SJCRH30 (cell line): ENCODE data around the gene XPNPEP3. TPM values are rescaled to one million over a fixed set of nuclear protein-coding genes. Genes with fewer than 3 reads are reported as not detected.
"Not testable (repeated sequence)": the region's sequence is repeated elsewhere in the genome, so short reads cannot be mapped to it uniquely, and the experiment has no call there.

ENCODE experiments used
- DNase-seq, 2 experiments: peaks; one replicate each; pipeline ENCODE4 v3.0.0-alpha.2; 2015 to 2020
- H3K27ac ChIP-seq: fragments of 250-450 bp; sonication (Bioruptor Pico); 2 replicates; pipeline ENCODE4 v1.5.1; 2020; ENCODE audit warnings: mild to moderate bottlenecking, moderate library complexity
- H3K27me3 ChIP-seq: fragments of 250-450 bp; sonication (Bioruptor Pico); 2 replicates; pipeline ENCODE4 v1.5.1; 2020; ENCODE audit warnings: mild to moderate bottlenecking, moderate library complexity
- H3K36me3 ChIP-seq: fragments of 250-450 bp; sonication (Bioruptor Pico); 2 replicates; pipeline ENCODE4 v1.5.1; 2020; ENCODE audit warnings: mild to moderate bottlenecking, moderate library complexity
- H3K4me1 ChIP-seq: fragments of 250-450 bp; sonication (Bioruptor Pico); 2 replicates; pipeline ENCODE4 v1.5.1; 2020; ENCODE audit warnings: mild to moderate bottlenecking, moderate library complexity
- H3K4me3 ChIP-seq: fragments of 250-450 bp; sonication (Bioruptor Pico); 2 replicates; pipeline ENCODE4 v1.5.1; 2020; ENCODE audit warnings: mild to moderate bottlenecking, moderate library complexity
- H3K9me3 ChIP-seq: fragments of 250-450 bp; sonication (Bioruptor Pico); replicated peaks from 2 replicates; pipeline ENCODE4 v1.5.1; 2020; ENCODE audit warnings: mild to moderate bottlenecking, moderate library complexity
- total RNA-seq: library from RNA; depleted of rRNA; stranded (reverse); fragments of >200 nt; shearing (Covaris generic); gene quantifications from 2 replicates; pipeline ENCODE4 v1.2.3, GENCODE V29; 2014; rRNA removed

Gene XPNPEP3
- 17.3 and 18.2 TPM in 2 replicates for total RNA-seq

DNA sequence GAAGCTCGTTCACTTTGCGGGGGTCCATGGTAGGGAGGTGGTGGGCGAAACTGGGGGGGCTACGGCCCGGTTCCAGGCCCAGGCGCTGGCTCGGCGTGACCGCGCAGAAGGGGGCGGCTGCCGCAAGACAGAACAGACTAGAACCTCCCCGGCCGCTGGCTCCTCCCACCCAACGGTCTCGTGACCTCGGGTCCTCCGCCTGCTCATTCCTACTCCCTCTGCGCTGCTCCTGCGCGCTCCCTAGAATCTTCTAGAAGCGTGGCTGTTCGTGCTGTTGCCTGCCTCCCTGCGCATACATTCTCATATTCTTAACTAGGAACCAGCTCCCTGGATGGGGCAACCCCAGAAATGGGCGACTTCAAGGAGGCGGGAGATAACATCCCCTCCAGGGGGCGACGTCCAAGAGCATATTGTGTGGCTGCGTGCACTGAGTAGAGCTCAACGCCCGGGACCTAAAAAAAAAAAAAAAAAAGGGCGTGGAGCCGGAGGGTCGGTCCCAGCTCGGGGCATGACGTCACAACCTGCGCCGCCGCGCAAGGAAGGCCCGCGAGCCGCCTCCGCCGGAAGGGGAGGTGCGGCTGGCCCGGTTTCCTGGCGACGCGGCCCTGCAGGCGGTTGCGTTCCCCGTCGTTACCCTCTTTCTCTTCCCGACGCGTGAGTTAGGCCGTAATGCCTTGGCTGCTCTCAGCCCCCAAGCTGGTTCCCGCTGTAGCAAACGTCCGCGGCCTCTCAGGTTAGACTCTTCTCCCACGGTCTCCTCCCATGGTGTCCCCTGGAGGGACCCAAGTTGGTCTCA lies at the start of gene XPNPEP3, which contains the start of gene ST13:
Gene XPNPEP3, plus strand, starts transcription at position 636 of the 796 bp plus-strand sequence. Its CDS starts 34 bp downstream, at position 670.
Gene ST13, minus strand, starts transcription at position 127 of the 796 bp plus-strand sequence. Its CDS starts 99 bp downstream, at position 28.
- peak within 1 kb of the TSS; percentile 81 for H3K4me3 ChIP-seq
- peak; percentile 97 for DNase-seq

DNA sequence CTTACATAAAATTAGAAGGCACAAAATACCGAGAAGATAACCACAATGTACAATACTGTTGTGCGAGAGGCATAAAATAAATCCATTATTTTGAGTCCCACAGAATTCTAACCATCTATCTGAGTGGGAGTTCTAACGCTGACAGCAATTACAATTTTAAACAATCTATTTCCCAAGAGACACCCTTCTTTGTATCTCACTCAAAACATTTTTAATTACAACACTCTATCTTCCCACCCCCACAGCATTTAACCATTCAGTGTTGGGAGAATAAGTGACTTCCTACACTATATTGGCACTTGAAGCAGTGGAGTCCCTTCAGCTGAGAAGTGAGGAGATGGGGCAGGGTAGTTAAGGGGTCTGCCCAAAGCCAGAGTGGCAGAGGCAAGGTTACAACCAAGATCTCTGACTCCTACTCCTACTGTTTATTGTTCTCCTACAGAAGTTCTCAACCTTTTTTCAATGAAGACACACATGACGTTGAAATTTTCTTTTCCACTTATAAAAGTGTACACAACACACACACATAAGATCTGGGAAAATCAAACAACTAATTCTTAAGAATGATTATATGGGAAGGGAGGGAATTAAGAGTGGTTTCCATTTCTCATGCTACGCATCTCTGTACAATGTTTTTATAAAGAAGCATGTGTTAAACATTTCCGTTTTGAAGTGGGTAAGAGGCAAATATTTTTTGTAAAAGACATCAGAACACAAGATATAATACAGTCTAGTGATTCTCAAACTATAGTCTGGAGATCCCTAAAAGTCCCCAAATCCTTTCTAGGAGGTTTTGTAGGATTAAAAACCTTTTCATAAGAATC lies 48.7 kb upstream of the XPNPEP3 start:
- H3K36me3 ChIP-seq = peaks cover 3% of the 10 kb centered on the region
- no peak overlapping the region for H3K4me3 ChIP-seq
- no peaks in the 10 kb centered on the region for H3K4me1 ChIP-seq
- H3K27me3 ChIP-seq = no peaks in the 10 kb centered on the region
- H3K9me3 ChIP-seq = no peaks in the 10 kb centered on the region
- no peak overlapping the region for H3K27ac ChIP-seq
- DNase-seq = no peak

More for the DNA sequence above, at the start of gene XPNPEP3, which contains the start of gene ST13:
- H3K9me3 ChIP-seq = no peaks in the 10 kb centered on the region
- H3K4me1 ChIP-seq = peaks cover 6% of the 10 kb centered on the region; the same call in 1 of the 2 replicates
- H3K36me3 ChIP-seq = peaks cover 5% of the 10 kb centered on the region
- H3K27me3 ChIP-seq = no peaks in the 10 kb centered on the region
- H3K27ac ChIP-seq = peak within 1 kb of the TSS; percentile 99

DNA sequence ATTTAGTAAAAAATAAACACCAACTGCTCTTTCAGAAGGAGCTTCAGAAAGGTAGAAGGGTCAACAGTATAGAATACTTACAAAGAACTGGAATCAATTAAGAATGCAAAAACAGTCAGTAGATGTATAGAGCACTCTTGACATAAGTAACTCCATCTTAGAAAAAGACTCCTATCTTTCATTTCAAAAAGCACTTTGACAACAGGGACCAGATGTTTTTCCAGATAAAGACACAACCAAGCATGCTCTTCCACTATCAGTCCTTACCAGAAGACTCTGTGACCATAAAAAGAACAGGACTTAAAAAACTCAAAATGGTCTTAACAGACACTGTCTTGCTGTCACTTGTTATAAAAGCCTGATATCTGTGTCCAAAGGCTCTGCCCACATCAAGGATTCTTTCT lies 43.0 kb upstream of the XPNPEP3 start:
- no peak for DNase-seq
- Histone ChIP-seq H3K27ac (no peak overlapping the region), H3K36me3 (no peaks in the 10 kb centered on the region; the same call in 1 of the 2 replicates), H3K4me3 (no peak overlapping the region), H3K4me1 (peaks cover 4% of the 10 kb centered on the region; the same call in 1 of the 2 replicates), H3K9me3 (no peaks in the 10 kb centered on the region), H3K27me3 (no peaks in the 10 kb centered on the region)

DNA sequence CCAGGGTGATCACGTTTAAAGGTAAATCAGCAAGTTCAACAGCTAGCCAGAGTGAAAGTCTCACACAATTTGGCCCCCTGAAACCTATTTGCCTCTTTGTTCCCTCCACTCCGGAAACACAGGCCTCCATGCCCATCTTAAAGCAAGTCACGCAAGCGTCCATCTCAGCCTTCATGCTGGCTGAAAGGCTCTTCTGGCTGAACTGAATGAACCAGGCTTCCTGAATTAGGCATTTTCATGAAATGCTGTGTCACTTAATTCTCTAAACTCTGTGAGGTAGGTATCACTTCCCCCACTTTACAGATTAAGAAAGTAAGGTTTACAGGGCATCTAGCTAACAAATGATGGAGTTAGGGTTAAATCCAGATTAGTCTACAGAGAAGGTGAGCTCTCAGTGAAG lies 39.2 kb upstream of the XPNPEP3 start:
- H3K4me3 ChIP-seq = no peak overlapping the region; the same call in 1 of the 2 replicates
- peaks cover 8% of the 10 kb centered on the region for H3K4me1 ChIP-seq
- DNase-seq = no peak

DNA sequence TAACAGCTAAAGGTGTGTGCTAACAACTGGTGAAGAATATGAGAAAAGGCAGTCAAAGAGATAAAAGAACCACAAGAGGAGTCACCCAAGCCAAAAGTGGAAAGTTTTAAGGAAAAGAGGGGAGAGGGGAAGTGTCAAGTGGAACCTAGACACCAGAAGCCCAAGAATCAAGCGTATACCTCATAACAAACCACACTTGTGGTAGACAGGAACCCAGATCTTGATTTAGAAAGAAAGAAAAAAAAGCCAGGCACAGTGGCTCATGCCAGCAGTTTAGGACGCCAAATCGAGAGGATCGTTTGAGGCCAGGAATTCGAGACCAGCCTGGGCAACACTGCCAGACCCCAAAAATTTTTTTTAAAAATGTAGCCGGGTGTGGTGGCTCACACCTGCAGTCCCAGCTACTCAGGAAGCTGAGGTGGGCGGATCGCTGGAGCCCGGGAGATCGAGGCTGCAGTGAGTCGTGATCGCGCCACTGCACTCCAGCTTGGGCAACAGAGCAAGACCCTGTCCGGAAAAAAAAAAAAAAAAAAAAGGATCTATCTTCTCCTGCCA lies 38.7 kb upstream of the XPNPEP3 start:
- DNase-seq = no peak
- H3K36me3 ChIP-seq = peaks cover 5% of the 10 kb centered on the region
- H3K4me3 ChIP-seq = peak overlapping the region; percentile 99
- H3K27me3 ChIP-seq = no peaks in the 10 kb centered on the region
- peaks cover 8% of the 10 kb centered on the region for H3K4me1 ChIP-seq
- H3K9me3 ChIP-seq = no peaks in the 10 kb centered on the region
- no peak overlapping the region for H3K27ac ChIP-seq

More for the DNA sequence above, 39.2 kb upstream of the XPNPEP3 start:
- H3K9me3 ChIP-seq = no peaks in the 10 kb centered on the region
- H3K27ac ChIP-seq = no peak overlapping the region
- H3K36me3 ChIP-seq = peaks cover 5% of the 10 kb centered on the region; the same call in 1 of the 2 replicates
- H3K27me3 ChIP-seq = no peaks in the 10 kb centered on the region

DNA sequence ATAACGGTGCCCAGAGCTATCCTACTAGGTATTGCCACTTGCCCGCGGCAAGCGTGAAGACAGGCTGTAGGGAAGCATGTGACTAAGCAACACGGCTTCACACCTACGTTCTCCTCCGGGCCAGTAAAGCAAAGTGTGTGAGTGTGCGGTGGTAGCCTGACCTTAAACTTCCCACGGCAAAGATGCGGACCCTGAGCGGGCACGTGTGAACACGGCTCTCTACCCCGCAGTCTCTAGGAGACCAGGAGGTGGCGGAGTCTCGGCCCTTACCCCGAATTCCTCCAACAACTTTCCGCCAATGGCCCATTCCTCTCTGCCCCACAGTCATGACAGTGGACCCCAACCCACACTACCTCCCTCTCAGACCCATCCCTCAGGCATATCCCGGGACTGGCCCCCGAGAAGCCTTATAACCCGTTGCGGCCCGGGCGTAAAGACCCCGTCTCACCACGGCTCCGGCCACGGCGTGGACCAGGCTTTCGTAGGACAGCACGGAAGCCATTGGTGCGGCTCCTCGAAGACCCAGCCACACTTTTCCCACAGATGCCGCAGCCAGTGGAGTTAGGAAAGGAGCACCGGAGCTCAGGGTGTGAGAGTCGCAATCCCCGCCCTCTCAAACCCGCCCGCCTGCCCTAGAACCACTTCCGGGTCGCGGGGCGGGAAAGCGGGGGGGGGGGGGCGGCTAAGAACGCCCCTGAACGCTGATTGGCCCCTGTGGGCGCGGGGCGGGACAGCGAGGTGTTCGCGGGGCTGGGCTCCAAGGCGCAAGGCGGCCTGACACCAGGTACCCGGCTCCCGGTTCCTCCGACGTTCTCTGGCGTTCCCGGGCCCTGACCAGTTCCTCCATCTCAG lies 38.0 kb upstream of the XPNPEP3 start, which contains the start of gene SLC25A17:
Gene SLC25A17, minus strand, starts transcription at position 600 of the 852 bp plus-strand sequence. Its CDS starts 98 bp downstream, at position 502.
- Histone ChIP-seq H3K9me3 (no peaks in the 10 kb centered on the region), H3K4me1 (peaks cover 8% of the 10 kb centered on the region), H3K27me3 (no peaks in the 10 kb centered on the region), H3K36me3 (peaks cover 9% of the 10 kb centered on the region), H3K4me3 (peak within 1 kb of the TSS; percentile 99), H3K27ac (peak within 1 kb of the TSS; percentile 73)
- peak; percentile 81 to 89 for DNase-seq

DNA sequence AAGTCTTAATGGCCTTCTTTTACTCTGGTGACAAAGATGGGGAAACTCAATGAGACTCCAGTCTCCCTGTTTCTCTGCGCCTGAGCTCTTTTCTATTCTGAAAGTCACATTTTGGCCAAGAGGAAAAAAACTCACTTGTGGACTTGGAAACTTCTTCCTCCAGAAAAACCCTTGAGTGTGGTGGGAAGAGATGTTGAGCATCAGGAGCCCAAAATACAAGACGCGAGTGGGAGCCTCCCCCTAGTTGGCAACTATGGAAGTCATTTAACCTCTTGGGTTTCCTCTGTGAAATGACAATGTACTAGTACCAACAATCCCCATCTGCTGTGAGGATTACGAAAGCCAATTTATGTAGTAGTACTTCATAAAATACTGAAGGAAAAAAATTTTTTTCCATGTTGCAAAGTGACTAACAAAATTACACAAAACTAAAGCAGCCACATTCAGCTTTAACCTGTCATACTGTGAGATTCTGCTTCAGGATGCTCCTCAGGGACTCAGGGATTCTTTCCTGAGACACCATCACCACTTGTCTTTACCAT lies 37.3 kb upstream of the XPNPEP3 start:
- Histone ChIP-seq H3K27ac (peak overlapping the region; percentile 24; the same call in 1 of the 2 replicates), H3K36me3 (peaks cover 16% of the 10 kb centered on the region), H3K27me3 (no peaks in the 10 kb centered on the region), H3K4me3 (peak overlapping the region; percentile 99), H3K9me3 (no peaks in the 10 kb centered on the region), H3K4me1 (peaks cover 8% of the 10 kb centered on the region)
- DNase-seq = peak in 1 of 2 experiments; percentile 8

DNA sequence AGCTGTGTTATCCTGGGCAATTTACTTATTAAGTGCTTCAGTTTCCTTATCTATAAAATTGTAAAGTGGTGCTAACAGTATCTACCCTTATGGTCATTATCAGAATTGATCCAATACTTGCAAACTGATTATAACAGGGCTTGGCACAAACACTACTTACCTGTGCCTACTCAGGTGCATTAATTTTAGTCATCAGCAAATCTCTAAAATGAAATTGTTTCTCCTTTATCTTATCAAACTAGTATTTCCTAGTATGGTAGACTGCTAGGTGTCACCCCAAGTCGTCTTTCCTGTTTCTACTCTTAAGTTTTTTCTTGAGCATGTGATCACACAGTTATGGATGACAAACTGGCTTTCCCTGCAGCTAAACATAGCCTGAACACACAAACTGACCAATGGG lies 33.5 kb upstream of the XPNPEP3 start:
- Histone ChIP-seq H3K27me3 (no peaks in the 10 kb centered on the region), H3K4me3 (no peak overlapping the region), H3K9me3 (no peaks in the 10 kb centered on the region), H3K36me3 (peaks cover 37% of the 10 kb centered on the region), H3K4me1 (peaks cover 3% of the 10 kb centered on the region), H3K27ac (no peak overlapping the region)
- no peak for DNase-seq

DNA sequence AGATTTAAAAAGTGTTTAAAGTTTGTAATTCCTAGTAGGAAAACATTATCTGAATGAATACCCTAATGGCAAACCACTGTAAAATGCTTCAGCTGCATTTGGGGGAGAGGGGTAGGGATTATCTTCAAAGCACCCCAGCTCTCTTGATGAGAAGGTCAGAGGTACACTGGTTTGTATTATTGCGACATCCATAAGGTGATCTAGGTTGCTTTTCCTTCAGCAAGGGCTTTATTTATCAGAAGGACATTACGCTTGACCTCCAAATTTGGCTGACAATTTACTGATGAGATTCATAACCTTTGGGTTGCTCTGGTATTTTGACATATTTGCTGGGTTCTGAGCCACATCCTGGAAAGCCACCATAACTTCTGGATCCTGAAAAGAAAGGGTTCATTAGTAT lies 30.7 kb upstream of the XPNPEP3 start:
- H3K27ac ChIP-seq, H3K4me1 ChIP-seq, H3K27me3 ChIP-seq, H3K9me3 ChIP-seq, DNase-seq, H3K4me3 ChIP-seq: not testable (repeated sequence)
- peaks cover 65% of the 10 kb centered on the region for H3K36me3 ChIP-seq

DNA sequence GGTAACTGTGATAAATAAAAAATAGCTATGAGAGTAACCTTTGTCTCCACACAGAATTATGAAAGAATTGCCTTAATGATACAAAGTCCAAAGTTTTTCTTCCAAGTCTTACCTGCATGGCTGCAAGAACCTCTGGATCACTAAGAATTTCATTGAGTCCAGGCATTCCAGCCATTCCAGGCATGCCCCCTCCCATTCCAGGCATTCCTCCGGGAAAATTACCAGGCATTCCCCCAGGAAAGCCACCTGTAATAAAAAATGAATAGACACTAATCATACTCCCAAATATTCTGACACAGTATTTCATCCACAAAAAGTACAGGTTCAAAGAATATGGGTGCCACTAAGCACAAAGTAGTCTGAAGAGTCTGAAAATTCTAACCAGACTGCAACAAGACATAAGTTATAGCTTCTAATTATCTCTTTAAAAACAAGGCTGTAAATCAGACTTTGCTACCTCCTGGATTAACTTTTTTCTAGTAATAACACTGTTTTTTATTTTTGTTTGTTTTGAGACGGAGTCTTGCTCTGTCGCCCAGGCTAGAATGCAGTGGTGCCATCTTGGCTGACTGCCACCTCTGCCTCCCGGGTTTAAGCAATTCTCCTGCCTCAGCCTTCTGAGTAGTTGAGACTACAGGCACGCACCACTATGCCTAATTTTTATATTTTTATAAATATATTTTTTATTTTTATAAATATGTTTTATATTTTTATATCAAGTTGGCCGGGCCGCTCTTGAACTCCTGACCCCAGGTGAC lies 29.8 kb upstream of the XPNPEP3 start:
- DNase-seq = no peak
- Histone ChIP-seq H3K36me3 (peaks cover 67% of the 10 kb centered on the region), H3K27ac (no peak overlapping the region), H3K4me1 (no peaks in the 10 kb centered on the region), H3K4me3 (no peak overlapping the region), H3K9me3 (no peaks in the 10 kb centered on the region), H3K27me3 (no peaks in the 10 kb centered on the region)

DNA sequence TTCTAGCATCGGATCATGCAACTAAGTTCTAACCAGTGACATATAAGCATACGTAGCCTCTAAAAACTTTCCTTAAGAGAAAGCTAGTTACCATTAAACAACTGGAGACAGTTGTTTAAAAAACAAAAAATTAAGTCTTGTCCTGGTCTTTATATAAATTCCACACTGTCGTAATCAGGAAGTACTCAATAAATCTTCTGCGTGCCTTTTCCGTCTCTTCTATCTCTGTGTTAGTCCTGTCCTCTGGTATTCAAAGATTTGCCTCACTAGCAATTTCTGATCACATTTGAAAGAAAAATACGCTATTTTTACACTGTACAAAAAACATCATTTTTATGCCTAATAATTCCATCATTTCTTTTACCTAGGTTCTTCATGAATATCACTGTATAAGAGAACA lies 27.8 kb upstream of the XPNPEP3 start:
- DNase-seq = no peak
- H3K36me3 ChIP-seq = peaks cover 63% of the 10 kb centered on the region

DNA sequence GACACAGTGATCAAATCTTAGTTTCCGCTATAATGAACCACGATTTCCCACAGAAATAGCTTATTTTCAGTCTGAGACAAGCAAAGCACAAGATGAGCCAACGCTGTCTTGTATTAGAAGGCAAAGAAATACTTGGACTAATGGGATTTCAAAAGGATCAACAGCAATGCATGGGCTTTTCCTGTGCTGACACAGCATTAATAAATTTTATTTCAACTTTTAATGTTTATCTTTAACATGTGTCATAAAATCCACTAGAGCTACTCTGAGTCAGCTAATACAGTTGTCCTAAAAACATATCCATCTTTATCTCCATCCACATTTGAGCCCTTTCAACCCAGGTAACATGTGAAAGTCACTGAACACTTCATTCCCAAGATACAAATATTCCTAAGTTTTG lies 22.3 kb upstream of the XPNPEP3 start:
- Histone ChIP-seq H3K9me3 (no peaks in the 10 kb centered on the region), H3K36me3 (peaks cover 58% of the 10 kb centered on the region), H3K27ac (no peak overlapping the region), H3K4me1 (no peaks in the 10 kb centered on the region), H3K27me3 (no peaks in the 10 kb centered on the region), H3K4me3 (no peak overlapping the region)
- DNase-seq = no peak

More for the DNA sequence above, 27.8 kb upstream of the XPNPEP3 start:
- no peaks in the 10 kb centered on the region for H3K4me1 ChIP-seq
- no peak overlapping the region for H3K4me3 ChIP-seq
- no peaks in the 10 kb centered on the region for H3K27me3 ChIP-seq
- H3K9me3 ChIP-seq = no peaks in the 10 kb centered on the region
- no peak overlapping the region for H3K27ac ChIP-seq

DNA sequence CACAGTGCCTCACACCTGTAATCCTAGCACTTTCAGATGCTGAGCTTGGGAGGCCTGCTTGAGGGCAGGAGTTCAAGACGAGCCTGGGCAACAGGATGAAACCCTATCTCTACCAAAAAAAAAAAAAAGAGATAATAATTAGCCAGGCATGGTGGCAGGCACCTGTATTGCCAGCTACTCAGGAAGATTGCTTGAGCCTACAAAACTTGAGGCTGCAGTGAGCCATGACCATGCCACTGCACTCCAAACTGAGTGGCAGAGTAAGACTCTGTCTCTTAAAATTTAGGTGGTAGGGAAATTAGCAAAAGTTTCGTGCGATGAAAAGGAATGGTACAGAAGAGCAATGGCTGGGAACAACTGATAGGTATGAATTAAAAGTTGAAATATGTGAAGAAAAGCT lies 18.5 kb upstream of the XPNPEP3 start:
- Histone ChIP-seq H3K4me3 (no peak overlapping the region), H3K9me3 (no peaks in the 10 kb centered on the region), H3K4me1 (no peaks in the 10 kb centered on the region), H3K27ac (no peak overlapping the region), H3K36me3 (peaks cover 65% of the 10 kb centered on the region), H3K27me3 (no peaks in the 10 kb centered on the region)
- DNase-seq = no peak
